ENCODE results near the gene EFEMP2.

EFEMP2 gene

GRCh38 chr11:65861533-65862183 is 10.9 kb downstream of the EFEMP2 start:
- Histone ChIP-seq H3K9ac (ENCODE audit: low read depth, low read length) (peak overlapping the region; percentile 96), H3K27ac (ENCODE audit: low read depth, low read length) (no peak overlapping the region), H3K27me3 (ENCODE audit: insufficient read depth, low read length) (no peaks in the 10 kb centered on the region), H3K36me3 (ENCODE audit: insufficient read depth, low read length) (peaks cover 49% of the 10 kb centered on the region), H3K9me3 (ENCODE audit: insufficient read depth, low read depth, low read length) (no peaks in the 10 kb centered on the region), H3K4me3 (ENCODE audit: low read length) (peak overlapping the region; percentile 96), H3K4me1 (ENCODE audit: insufficient read depth, low read length) (peaks cover 7% of the 10 kb centered on the region)
- WGBS: 94% methylated on average over 13 of the region's 13 CpGs

DNA sequence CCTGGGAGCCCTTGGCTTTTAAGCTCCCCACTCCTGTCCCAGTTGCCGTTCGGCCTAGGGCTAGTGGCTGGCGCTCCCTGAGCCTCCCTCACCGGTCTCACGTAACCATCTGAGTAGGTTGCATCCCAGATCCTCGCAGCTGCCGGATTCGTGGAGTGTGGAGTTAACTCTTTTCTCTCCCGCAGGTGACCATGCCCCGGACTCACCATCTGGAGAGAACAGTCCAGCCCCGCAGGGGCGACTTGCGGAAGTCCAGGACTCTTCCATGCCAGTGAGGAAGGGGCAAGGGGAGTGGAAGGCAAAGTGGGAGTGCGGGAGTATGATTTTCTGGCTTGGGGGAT is 11.5 kb downstream of the EFEMP2 start:
- Histone ChIP-seq H3K4me3 (ENCODE audit: low read length) (peak overlapping the region; percentile 96), H3K36me3 (ENCODE audit: insufficient read depth, low read length) (peaks cover 49% of the 10 kb centered on the region), H3K4me1 (ENCODE audit: insufficient read depth, low read length) (peaks cover 7% of the 10 kb centered on the region)

DNA sequence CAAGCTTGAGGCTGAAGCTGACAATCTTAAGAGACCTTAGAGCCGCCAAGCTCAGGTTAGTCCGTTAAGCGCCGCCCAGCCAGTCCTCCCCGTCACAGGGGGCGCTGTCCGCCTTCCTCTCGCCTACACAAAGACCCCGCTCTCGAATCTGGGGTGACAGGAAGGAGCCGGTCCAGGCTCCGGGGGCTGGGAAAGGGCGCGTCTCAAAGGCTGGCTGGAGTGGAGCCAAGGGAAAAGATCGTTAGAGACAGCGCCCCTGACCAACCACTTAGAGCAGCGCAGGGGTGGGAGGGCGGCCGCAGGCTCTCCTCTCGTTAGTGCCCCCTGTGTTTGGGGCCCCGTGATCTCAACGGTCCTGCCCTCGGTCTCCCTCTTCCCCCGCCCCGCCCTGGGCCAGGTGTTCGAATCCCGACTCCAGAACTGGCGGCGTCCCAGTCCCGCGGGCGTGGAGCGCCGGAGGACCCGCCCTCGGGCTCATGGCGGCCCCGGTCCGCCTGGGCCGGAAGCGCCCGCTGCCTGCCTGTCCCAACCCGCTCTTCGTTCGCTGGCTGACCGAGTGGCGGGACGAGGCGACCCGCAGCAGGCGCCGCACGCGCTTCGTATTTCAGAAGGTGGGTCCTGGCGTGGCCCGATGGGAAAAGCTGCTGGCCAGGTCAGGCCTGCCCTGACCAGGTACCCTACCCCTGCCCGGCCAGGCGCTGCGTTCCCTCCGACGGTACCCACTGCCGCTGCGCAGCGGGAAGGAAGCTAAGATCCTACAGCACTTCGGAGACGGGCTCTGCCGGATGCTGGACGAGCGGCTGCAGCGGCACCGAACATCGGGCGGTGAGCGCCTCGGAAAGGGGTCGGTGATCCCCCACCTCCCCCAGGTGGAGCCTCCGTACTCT is 12.1 kb downstream of the EFEMP2 start, which contains the start of gene MUS81:
TSS of gene MUS81 (plus strand) at position 156 of the 887 bp plus-strand sequence. CDS start at position 477, 321 bp downstream.
- peak within 1 kb of the TSS; percentile 96 for H3K27ac ChIP-seq (ENCODE audit: low read depth, low read length)
- H3K4me3 ChIP-seq (ENCODE audit: low read length): peak within 1 kb of the TSS; percentile 96
- under 1% methylated on average over 78 of the region's 78 CpGs for WGBS
- H3K9ac ChIP-seq (ENCODE audit: low read depth, low read length): peak within 1 kb of the TSS; percentile 96
- H3K9me3 ChIP-seq (ENCODE audit: insufficient read depth, low read depth, low read length): no peaks in the 10 kb centered on the region
- H3K27me3 ChIP-seq (ENCODE audit: insufficient read depth, low read length): no peaks in the 10 kb centered on the region
- H3K36me3 ChIP-seq (ENCODE audit: insufficient read depth, low read length): peaks cover 49% of the 10 kb centered on the region
- H3K4me1 ChIP-seq (ENCODE audit: insufficient read depth, low read length): peaks cover 7% of the 10 kb centered on the region

More for the DNA sequence above, 11.5 kb downstream of the EFEMP2 start:
- WGBS: 12% methylated on average over 14 of the region's 14 CpGs
- Histone ChIP-seq H3K9me3 (ENCODE audit: insufficient read depth, low read depth, low read length) (no peaks in the 10 kb centered on the region), H3K27me3 (ENCODE audit: insufficient read depth, low read length) (no peaks in the 10 kb centered on the region), H3K27ac (ENCODE audit: low read depth, low read length) (peak overlapping the region; percentile 96), H3K9ac (ENCODE audit: low read depth, low read length) (peak overlapping the region; percentile 96)

DNA sequence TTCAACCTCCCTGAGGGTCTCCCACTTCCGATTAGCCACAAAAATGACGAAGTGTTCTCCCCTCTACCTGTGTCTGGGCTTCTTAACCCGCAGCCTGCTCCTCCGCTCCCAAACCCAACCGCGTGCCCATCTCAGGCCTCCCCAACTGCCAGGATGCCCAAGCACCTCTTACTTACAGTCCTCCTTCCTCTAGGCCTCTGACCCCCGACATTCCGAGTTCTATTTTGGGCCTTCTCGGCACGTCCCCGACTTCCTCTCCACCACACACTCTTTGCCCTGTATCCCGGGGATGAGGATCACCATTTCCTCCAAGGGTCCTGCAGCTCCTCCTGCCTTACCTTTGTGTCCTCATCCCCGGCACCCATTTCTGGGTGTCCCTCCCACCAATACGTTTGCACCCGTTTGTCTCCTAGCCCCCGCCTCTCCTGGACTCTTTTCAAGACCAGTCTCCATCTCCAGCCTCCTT is 12.8 kb downstream of the EFEMP2 start:
- H3K9ac ChIP-seq (ENCODE audit: low read depth, low read length): peak overlapping the region; percentile 96
- H3K36me3 ChIP-seq (ENCODE audit: insufficient read depth, low read length): peaks cover 49% of the 10 kb centered on the region
- H3K27ac ChIP-seq (ENCODE audit: low read depth, low read length): peak overlapping the region; percentile 96
- H3K4me3 ChIP-seq (ENCODE audit: low read length): peak overlapping the region; percentile 96
- H3K4me1 ChIP-seq (ENCODE audit: insufficient read depth, low read length): peaks cover 7% of the 10 kb centered on the region
- 3% methylated on average over 16 of the region's 16 CpGs for WGBS
- no peaks in the 10 kb centered on the region for H3K27me3 ChIP-seq (ENCODE audit: insufficient read depth, low read length)
- H3K9me3 ChIP-seq (ENCODE audit: insufficient read depth, low read depth, low read length): no peaks in the 10 kb centered on the region

GRCh38 chr11:65859095-65859811 is 13.3 kb downstream of the EFEMP2 start:
- Histone ChIP-seq H3K9me3 (ENCODE audit: insufficient read depth, low read depth, low read length) (no peaks in the 10 kb centered on the region), H3K27me3 (ENCODE audit: insufficient read depth, low read length) (no peaks in the 10 kb centered on the region), H3K4me1 (ENCODE audit: insufficient read depth, low read length) (peaks cover 7% of the 10 kb centered on the region), H3K4me3 (ENCODE audit: low read length) (peak overlapping the region; percentile 96), H3K36me3 (ENCODE audit: insufficient read depth, low read length) (peaks cover 49% of the 10 kb centered on the region), H3K27ac (ENCODE audit: low read depth, low read length) (peak overlapping the region; percentile 96), H3K9ac (ENCODE audit: low read depth, low read length) (peak overlapping the region; percentile 96)
- under 1% methylated on average over 46 of the region's 46 CpGs for WGBS

DNA sequence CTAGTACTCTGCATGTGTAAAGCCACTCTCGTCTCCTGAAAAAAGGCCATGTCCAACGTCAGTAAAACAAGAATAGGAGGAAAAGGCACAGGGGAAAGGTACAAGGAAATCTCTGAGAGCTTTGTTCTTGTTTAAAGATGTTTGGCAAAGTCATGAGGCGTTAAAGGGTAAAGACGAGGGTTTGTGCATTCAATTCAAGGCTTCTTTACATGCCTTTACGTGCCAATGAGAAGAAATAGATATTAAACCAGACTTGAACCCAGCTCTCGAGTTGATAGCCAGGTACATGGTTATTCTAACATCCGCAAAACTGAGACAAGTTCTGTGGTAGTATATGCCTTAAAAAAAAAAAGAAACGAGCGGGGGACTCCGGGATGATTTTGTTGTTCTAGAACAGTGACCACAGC is 13.9 kb downstream of the EFEMP2 start:
- Histone ChIP-seq H3K9ac (ENCODE audit: low read depth, low read length) (peak overlapping the region; percentile 96), H3K4me3 (ENCODE audit: low read length) (peak overlapping the region; percentile 96), H3K9me3 (ENCODE audit: insufficient read depth, low read depth, low read length) (no peaks in the 10 kb centered on the region), H3K4me1 (ENCODE audit: insufficient read depth, low read length) (peaks cover 7% of the 10 kb centered on the region), H3K36me3 (ENCODE audit: insufficient read depth, low read length) (peaks cover 49% of the 10 kb centered on the region), H3K27me3 (ENCODE audit: insufficient read depth, low read length) (no peaks in the 10 kb centered on the region), H3K27ac (ENCODE audit: low read depth, low read length) (peak overlapping the region; percentile 96)
- WGBS: 2% methylated on average over 10 of the region's 10 CpGs

GRCh38 chr11:65857853-65858680 is 14.5 kb downstream of the EFEMP2 start, which contains the start of gene CFL1:
TSS of gene CFL1 (minus strand) at chr11:65858180. CDS start at chr11:65858099, 81 bp downstream.
- Histone ChIP-seq H3K4me1 (ENCODE audit: insufficient read depth, low read length) (peaks cover 7% of the 10 kb centered on the region), H3K9me3 (ENCODE audit: insufficient read depth, low read depth, low read length) (no peaks in the 10 kb centered on the region), H3K36me3 (ENCODE audit: insufficient read depth, low read length) (peaks cover 49% of the 10 kb centered on the region), H3K27ac (ENCODE audit: low read depth, low read length) (peak within 1 kb of the TSS; percentile 96), H3K4me3 (ENCODE audit: low read length) (peak within 1 kb of the TSS; percentile 96), H3K27me3 (ENCODE audit: insufficient read depth, low read length) (no peaks in the 10 kb centered on the region), H3K9ac (ENCODE audit: low read depth, low read length) (peak within 1 kb of the TSS; percentile 96)
- whole genome bisulfite sequencing: under 1% methylated on average over 92 of the region's 92 CpGs

GRCh38 chr11:65857500-65857852 is 15.1 kb downstream of the EFEMP2 start:
- no peaks in the 10 kb centered on the region for H3K27me3 ChIP-seq (ENCODE audit: insufficient read depth, low read length)
- H3K27ac ChIP-seq (ENCODE audit: low read depth, low read length): peak overlapping the region; percentile 94
- peaks cover 7% of the 10 kb centered on the region for H3K4me1 ChIP-seq (ENCODE audit: insufficient read depth, low read length)
- H3K9ac ChIP-seq (ENCODE audit: low read depth, low read length): peak overlapping the region; percentile 96
- H3K9me3 ChIP-seq (ENCODE audit: insufficient read depth, low read depth, low read length): no peaks in the 10 kb centered on the region
- H3K4me3 ChIP-seq (ENCODE audit: low read length): peak overlapping the region; percentile 96
- peaks cover 49% of the 10 kb centered on the region for H3K36me3 ChIP-seq (ENCODE audit: insufficient read depth, low read length)
- WGBS: under 1% methylated on average over 49 of the region's 49 CpGs

DNA sequence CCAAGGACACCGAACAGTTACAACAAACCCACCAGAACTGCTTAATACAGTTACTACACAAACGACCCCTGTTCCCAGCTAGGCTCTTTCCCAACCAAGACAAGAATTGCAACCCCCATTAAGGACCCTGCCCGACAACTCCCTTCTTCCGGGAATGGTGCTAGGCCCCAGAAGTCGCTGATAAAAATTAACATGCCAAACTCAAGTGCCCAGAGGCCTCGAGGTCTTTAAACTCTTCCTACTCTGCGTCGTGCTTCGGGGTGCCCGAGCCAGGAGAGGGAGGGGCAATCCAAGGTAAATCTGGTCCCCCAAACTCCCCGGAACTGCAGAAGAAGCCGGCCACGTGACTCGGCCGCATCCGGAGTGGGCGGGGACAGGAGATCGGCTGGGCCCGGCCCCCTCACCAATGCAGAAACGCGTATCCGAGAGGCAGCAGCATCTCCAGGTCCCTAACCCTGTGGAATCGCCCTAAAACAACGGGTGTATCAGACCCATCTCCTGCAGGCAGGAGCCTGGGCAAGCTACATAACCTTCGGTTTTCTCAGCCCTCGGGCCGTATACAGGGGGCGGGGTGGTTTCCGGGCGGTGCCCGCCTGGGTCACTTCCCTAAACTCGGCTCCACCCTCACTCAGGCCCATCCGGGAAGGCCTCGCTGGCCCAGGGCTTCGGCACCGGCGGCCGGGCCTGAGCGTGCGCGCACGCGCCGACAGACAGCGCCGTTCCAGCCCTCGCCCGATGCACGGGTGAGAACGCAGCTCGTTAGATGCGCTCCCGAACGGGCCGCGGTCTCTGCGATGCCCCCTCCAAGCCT is 15.7 kb downstream of the EFEMP2 start:
- H3K4me3 ChIP-seq (ENCODE audit: low read length): peak overlapping the region; percentile 96
- H3K4me1 ChIP-seq (ENCODE audit: insufficient read depth, low read length): peaks cover 7% of the 10 kb centered on the region
- WGBS: 1% methylated on average over 57 of the region's 57 CpGs
- H3K9me3 ChIP-seq (ENCODE audit: insufficient read depth, low read depth, low read length): no peaks in the 10 kb centered on the region
- peak overlapping the region; percentile 96 for H3K9ac ChIP-seq (ENCODE audit: low read depth, low read length)
- no peaks in the 10 kb centered on the region for H3K27me3 ChIP-seq (ENCODE audit: insufficient read depth, low read length)
- peak overlapping the region; percentile 94 for H3K27ac ChIP-seq (ENCODE audit: low read depth, low read length)
- H3K36me3 ChIP-seq (ENCODE audit: insufficient read depth, low read length): peaks cover 47% of the 10 kb centered on the region

All from HUES64 (cell line).